Measurements from ENCODE around the gene ZHX3. TPM values are rescaled to one million over a fixed set of nuclear protein-coding genes. Genes with fewer than 3 reads are reported as not detected.

ZHX3 gene
- total RNA-seq, 4 donors from 2014 or later: 57.8 to 74.8 (median 60.5) TPM

GRCh38 chr20:41344938-41345728 lies 27.6 kb upstream of the ZHX3 start:
- H3K9me3 ChIP-seq: no peaks in the 10 kb centered on the region
- DNase-seq: no peak
- H3K27ac ChIP-seq: peak overlapping the region; percentile 10 to 57 (median 53)
- H3K4me1 ChIP-seq: peaks cover 16 to 25% of the 10 kb centered on the region in 2 donors
- no peaks in the 10 kb centered on the region for H3K27me3 ChIP-seq
- TF ChIP-seq CTCF (IDR thresholded peaks at IDR 0.05) (no peak), POLR2A (IDR thresholded peaks at IDR 0.05) (no peak)
- 88 to 94% methylated on average over 11 of the region's 11 CpGs for WGBS, 2 donors
- H3K4me3 ChIP-seq (replicated peaks in 1 of 3): no peak overlapping the region
- H3K36me3 ChIP-seq: peaks cover 14 to 26% of the 10 kb centered on the region in 2 donors
- intact Hi-C loops (cut with DNase I): loop anchor here (5.0 kb wide), 1 partner anchor 67 kb away; no protein-coding TSS in a partner anchor

GRCh38 chr20:41344477-41344876 lies 26.9 kb upstream of the ZHX3 start:
- 63 to 66% methylated on average over 4 of the region's 4 CpGs for WGBS, 2 donors
- intact Hi-C loops (cut with DNase I): no loop called here
- peak; percentile 91 to 92 for DNase-seq
- TF ChIP-seq POLR2A (IDR thresholded peaks at IDR 0.05) (no peak), CTCF (IDR thresholded peaks at IDR 0.05) (no peak)
- Histone ChIP-seq H3K4me3 (replicated peaks in 1 of 3) (no peak overlapping the region), H3K27me3 (no peaks in the 10 kb centered on the region), H3K36me3 (peaks cover 9 to 20% of the 10 kb centered on the region in 2 donors), H3K9me3 (no peaks in the 10 kb centered on the region), H3K27ac (peak overlapping the region; percentile 52 to 57 (median 53)), H3K4me1 (peaks cover 20 to 30% of the 10 kb centered on the region in 2 donors)

- H3K27ac ChIP-seq: peak overlapping the region in 2 of 3 donors; percentile 15 to 33
- peaks cover 0 to 8% of the 10 kb centered on the region in 2 donors for H3K36me3 ChIP-seq
- WGBS, 2 donors: 93 to 98% methylated on average over 9 of the region's 9 CpGs
- H3K9me3 ChIP-seq: no peaks in the 10 kb centered on the region
- H3K4me3 ChIP-seq (replicated peaks in 1 of 3): no peak overlapping the region
- no peaks in the 10 kb centered on the region for H3K27me3 ChIP-seq
- intact Hi-C loops (cut with DNase I): no loop called here
- no peak for TF ChIP-seq POLR2A (IDR thresholded peaks at IDR 0.05)
- no peak for TF ChIP-seq CTCF (IDR thresholded peaks at IDR 0.05)
- DNase-seq: no peak
- peaks cover 29 to 46% of the 10 kb centered on the region in 2 donors for H3K4me1 ChIP-seq
Measured at GRCh38 chr20:41342474-41343464, 25.2 kb upstream of the ZHX3 start.

- intact Hi-C loops (cut with DNase I): no loop called here
- WGBS, 2 donors: 10 to 11% methylated on average over 18 to 27 of the region's 33 CpGs
- TF ChIP-seq POLR2A (IDR thresholded peaks at IDR 0.05) (peak in 1 of 2 donors; percentile 83), CTCF (IDR thresholded peaks at IDR 0.05) (peak in 4 of 6 experiments; percentile 7 to 48 (median 14))
Measured at GRCh38 chr20:41340327-41341055, 23.0 kb upstream of the ZHX3 start, which contains the start of gene LPIN3. LPIN3 (plus strand) TSS chr20:41340821; CDS start chr20:41345804, 4,983 bp downstream.

More at GRCh38 chr20:41340327-41341055, 23.0 kb upstream of the ZHX3 start, which contains the start of gene LPIN3:
- no peaks in the 10 kb centered on the region for H3K27me3 ChIP-seq
- H3K36me3 ChIP-seq: no peaks in the 10 kb centered on the region
- H3K4me3 ChIP-seq (replicated peaks in 1 of 3): peak within 1 kb of the TSS in 2 of 3 donors; percentile 1 to 35
- DNase-seq: peak; percentile 94
- peak within 1 kb of the TSS; percentile 66 to 84 (median 81) for H3K27ac ChIP-seq
- H3K4me1 ChIP-seq: peaks cover 29 to 46% of the 10 kb centered on the region in 2 donors
- H3K9me3 ChIP-seq: no peaks in the 10 kb centered on the region
